ENCODE data around the gene MTURN.

The MTURN gene

DNA sequence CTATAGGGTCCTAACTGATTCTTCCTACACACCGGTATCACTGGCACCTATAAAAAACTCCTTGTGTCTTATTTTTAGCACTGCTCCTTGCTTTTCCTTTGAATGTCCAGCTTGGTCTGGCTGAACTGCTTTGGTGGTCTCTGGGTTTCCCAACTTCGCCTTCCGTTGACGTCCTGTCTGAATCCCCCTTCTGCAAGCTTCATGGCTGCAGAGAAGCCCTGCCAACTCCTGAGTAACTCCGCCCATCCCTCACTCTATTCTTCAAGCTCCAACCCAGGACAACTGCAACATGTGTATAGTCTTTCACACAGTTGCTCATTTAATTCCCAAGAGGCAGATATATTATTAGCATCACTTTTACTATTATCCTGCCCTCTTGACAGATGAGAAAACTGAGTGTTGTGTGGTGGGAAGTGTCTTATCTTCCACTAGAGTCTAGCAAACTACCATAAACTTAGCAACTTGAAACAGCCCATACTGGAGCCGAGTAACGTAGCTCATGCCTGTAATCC is 40.9 kb downstream of the MTURN start:
- peaks cover 10% of the 10 kb centered on the region for H3K4me1 ChIP-seq (ENCODE audit: low read length)
- no peaks in the 10 kb centered on the region for H3K9me2 ChIP-seq (replicated peaks; ENCODE audit: insufficient read depth, low read length)
- no peak overlapping the region for H3K4me3 ChIP-seq (ENCODE audit: low read length)
- TF ChIP-seq, protein P1, sequence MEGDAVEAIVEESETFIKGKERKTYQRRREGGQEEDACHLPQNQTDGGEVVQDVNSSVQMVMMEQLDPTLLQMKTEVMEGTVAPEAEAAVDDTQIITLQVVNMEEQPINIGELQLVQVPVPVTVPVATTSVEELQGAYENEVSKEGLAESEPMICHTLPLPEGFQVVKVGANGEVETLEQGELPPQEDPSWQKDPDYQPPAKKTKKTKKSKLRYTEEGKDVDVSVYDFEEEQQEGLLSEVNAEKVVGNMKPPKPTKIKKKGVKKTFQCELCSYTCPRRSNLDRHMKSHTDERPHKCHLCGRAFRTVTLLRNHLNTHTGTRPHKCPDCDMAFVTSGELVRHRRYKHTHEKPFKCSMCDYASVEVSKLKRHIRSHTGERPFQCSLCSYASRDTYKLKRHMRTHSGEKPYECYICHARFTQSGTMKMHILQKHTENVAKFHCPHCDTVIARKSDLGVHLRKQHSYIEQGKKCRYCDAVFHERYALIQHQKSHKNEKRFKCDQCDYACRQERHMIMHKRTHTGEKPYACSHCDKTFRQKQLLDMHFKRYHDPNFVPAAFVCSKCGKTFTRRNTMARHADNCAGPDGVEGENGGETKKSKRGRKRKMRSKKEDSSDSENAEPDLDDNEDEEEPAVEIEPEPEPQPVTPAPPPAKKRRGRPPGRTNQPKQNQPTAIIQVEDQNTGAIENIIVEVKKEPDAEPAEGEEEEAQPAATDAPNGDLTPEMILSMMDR (IDR thresholded peaks at IDR 0.05; ENCODE audit: low read length) = no peak
- TF ChIP-seq EZH2 (optimal IDR thresholded peaks at IDR 0.05; ENCODE audit: low read depth, low read length) (no peak), EZH2phosphoT487 (IDR thresholded peaks at IDR 0.05; ENCODE audit: low read length) (no peak)
- no peaks in the 10 kb centered on the region for H3K27me3 ChIP-seq (replicated peaks; ENCODE audit: insufficient read depth, low read length)
- H2AFZ ChIP-seq (ENCODE audit: low read length) = no peak overlapping the region
- no peak overlapping the region for H3K4me2 ChIP-seq (ENCODE audit: low read depth, low read length)
- DNase-seq = no peak
- H3K36me3 ChIP-seq (replicated peaks; ENCODE audit: insufficient read depth, low read length) = no peaks in the 10 kb centered on the region
- H3K9ac ChIP-seq (ENCODE audit: low read length) = no peak overlapping the region
- no peaks in the 10 kb centered on the region for H3F3A ChIP-seq (ENCODE audit: insufficient read depth, low read length)
- no peaks in the 10 kb centered on the region for H4K20me1 ChIP-seq (ENCODE audit: insufficient read depth, low read length)
- no peak overlapping the region for H3K27ac ChIP-seq (ENCODE audit: low read length)
- H3K9me3 ChIP-seq (replicated peaks; ENCODE audit: insufficient read depth, low read length) = no peaks in the 10 kb centered on the region
- H3K79me2 ChIP-seq (ENCODE audit: low read length) = no peaks in the 10 kb centered on the region

DNA sequence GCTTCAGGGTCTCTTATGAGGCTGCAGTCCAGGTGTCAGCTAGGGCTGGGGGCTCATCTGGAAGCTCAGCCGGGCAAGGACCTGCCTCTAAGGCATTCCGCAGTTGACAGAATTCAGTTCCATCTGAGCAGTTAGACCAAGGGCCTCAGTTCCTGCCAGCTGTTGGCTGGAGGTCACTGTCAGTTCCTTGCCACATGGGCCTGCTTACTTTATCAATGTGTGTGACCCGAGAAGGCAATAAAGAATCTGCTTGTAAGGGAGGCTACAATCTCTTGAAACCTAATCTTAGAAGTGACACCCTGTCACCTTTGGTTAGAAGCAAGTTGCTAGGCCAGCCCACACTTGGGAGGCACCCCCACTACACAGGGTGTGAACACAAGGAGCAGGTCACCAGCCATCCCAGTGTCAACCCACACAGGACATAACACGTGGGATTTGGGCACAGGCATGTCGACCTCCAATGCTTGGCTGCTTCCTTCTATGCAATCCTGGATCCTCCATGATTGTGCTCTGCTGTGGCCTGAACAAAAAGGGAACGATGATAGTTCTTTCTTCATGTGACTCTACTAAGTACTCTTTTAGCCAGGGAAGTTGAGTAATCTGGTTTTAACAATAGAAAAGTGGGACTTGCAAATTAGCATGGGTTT is 41.8 kb downstream of the MTURN start:
- no peaks in the 10 kb centered on the region for H3K36me3 ChIP-seq (replicated peaks; ENCODE audit: insufficient read depth, low read length)
- H3K4me1 ChIP-seq (ENCODE audit: low read length) = peaks cover 10% of the 10 kb centered on the region
- H3K4me3 ChIP-seq (ENCODE audit: low read length) = no peak overlapping the region

DNA sequence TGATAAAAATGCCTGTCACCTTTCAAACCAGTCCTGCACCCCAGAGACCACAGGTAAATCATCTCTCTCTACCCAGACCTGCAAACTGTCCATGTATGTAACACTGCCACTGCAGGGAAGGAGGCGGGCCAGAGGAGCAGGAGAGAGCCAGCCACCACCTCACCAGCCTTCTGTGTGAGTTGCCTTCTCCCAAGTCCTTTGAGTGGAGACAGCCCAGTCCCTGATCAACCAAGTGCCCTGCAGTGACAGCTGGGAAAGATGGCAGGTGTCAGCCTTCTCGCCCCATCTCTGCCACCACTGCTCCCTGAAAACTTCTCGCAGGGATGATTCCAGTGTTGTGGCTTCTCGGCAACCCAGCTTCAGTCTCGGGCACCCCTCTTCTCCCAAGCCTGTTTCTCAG is 42.4 kb downstream of the MTURN start:
- no peak overlapping the region for H2AFZ ChIP-seq (ENCODE audit: low read length)
- H3K9me3 ChIP-seq (replicated peaks; ENCODE audit: insufficient read depth, low read length) = no peaks in the 10 kb centered on the region
- H3K27ac ChIP-seq (ENCODE audit: low read length) = no peak overlapping the region
- no peak overlapping the region for H3K4me2 ChIP-seq (ENCODE audit: low read depth, low read length)
- DNase-seq = no peak
- H4K20me1 ChIP-seq (ENCODE audit: insufficient read depth, low read length) = no peaks in the 10 kb centered on the region
- H3K27me3 ChIP-seq (replicated peaks; ENCODE audit: insufficient read depth, low read length) = no peaks in the 10 kb centered on the region
- no peaks in the 10 kb centered on the region for H3K9me2 ChIP-seq (replicated peaks; ENCODE audit: insufficient read depth, low read length)
- no peak overlapping the region for H3K9ac ChIP-seq (ENCODE audit: low read length)
- TF ChIP-seq EZH2phosphoT487 (IDR thresholded peaks at IDR 0.05; ENCODE audit: low read length) (no peak), EZH2 (optimal IDR thresholded peaks at IDR 0.05; ENCODE audit: low read depth, low read length) (no peak)
- TF ChIP-seq, protein P1 (IDR thresholded peaks at IDR 0.05; ENCODE audit: low read length) = no peak
- no peaks in the 10 kb centered on the region for H3F3A ChIP-seq (ENCODE audit: insufficient read depth, low read length)
- H3K4me1 ChIP-seq (ENCODE audit: low read length) = peaks cover 10% of the 10 kb centered on the region
- H3K4me3 ChIP-seq (ENCODE audit: low read length) = no peak overlapping the region
- H3K36me3 ChIP-seq (replicated peaks; ENCODE audit: insufficient read depth, low read length) = no peaks in the 10 kb centered on the region
- H3K79me2 ChIP-seq (ENCODE audit: low read length) = no peaks in the 10 kb centered on the region

More for the DNA sequence above, 41.8 kb downstream of the MTURN start:
- no peak for TF ChIP-seq EZH2phosphoT487 (IDR thresholded peaks at IDR 0.05; ENCODE audit: low read length)
- TF ChIP-seq EZH2 (optimal IDR thresholded peaks at IDR 0.05; ENCODE audit: low read depth, low read length) = no peak
- TF ChIP-seq, protein P1 (IDR thresholded peaks at IDR 0.05; ENCODE audit: low read length) = no peak
- Histone ChIP-seq H3K79me2 (ENCODE audit: low read length) (no peaks in the 10 kb centered on the region), H3K27me3 (replicated peaks; ENCODE audit: insufficient read depth, low read length) (no peaks in the 10 kb centered on the region), H3F3A (ENCODE audit: insufficient read depth, low read length) (no peaks in the 10 kb centered on the region), H3K9ac (ENCODE audit: low read length) (no peak overlapping the region), H3K27ac (ENCODE audit: low read length) (no peak overlapping the region), H3K4me2 (ENCODE audit: low read depth, low read length) (no peak overlapping the region), H4K20me1 (ENCODE audit: insufficient read depth, low read length) (no peaks in the 10 kb centered on the region), H3K9me3 (replicated peaks; ENCODE audit: insufficient read depth, low read length) (no peaks in the 10 kb centered on the region), H2AFZ (ENCODE audit: low read length) (no peak overlapping the region), H3K9me2 (replicated peaks; ENCODE audit: insufficient read depth, low read length) (no peaks in the 10 kb centered on the region)
- DNase-seq = no peak

Measured in MM.1S (cell line).